GM21576 (cell line): ENCODE data around the gene DNM2.
"Not testable (repeated sequence)": the region's sequence is repeated elsewhere in the genome, so short reads cannot be mapped to it uniquely, and the experiment has no call there.

Experiments used
- ATAC-seq: cut with Tn5 transposase; IDR thresholded peaks from one replicate; pipeline ENCODE4 v1.9.1; 2021; ENCODE audit warnings: mild to moderate bottlenecking, moderate library complexity; ENCODE audit not compliant: unreplicated experiment

The DNM2 gene

DNA sequence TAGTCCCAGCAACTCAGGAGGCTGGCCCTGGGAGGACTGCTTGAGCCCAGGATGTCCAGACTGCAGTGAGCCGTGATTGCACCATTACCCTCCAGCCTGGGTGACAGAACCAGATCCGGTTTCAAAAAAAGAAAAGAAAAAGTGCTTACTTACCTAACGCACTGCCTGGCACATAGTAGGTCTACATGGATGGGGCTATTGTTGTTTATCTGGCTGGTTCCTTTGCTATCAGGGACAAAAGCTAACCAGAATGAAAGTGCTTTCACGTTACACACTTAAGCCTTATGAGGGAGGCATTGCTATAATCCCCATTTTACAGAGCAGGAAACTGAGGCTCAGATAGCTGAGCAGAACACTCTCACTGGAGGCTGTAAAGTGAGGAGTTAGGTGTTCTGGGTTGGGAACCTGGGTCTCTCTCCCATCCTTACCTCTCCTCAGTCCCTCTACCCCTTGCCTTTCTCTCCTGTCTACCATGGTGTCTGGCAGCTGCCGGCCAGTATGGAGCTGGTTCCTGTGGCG lies 2.8 kb downstream of the DNM2 start:
- ATAC-seq: no peak

DNA sequence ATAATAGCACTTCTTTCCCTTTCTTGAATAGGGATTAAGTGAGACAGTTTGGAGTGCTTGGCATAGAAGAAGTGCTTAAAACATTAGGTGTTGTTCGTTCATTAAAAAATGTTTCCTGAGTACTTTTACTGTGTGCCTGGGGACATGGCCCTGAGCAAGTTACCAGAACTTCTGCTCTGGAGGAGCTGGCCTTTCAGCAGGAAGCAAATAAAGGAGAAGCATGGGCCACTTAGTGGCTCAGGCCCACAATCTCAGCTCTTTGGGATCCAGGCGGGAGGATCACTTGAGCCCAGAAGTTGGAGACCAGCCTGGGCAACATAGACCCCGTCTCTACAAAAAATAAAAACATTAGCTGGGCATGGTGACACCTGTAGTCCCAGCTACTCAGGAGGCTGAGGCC lies 5.7 kb downstream of the DNM2 start:
- no peak for ATAC-seq

DNA sequence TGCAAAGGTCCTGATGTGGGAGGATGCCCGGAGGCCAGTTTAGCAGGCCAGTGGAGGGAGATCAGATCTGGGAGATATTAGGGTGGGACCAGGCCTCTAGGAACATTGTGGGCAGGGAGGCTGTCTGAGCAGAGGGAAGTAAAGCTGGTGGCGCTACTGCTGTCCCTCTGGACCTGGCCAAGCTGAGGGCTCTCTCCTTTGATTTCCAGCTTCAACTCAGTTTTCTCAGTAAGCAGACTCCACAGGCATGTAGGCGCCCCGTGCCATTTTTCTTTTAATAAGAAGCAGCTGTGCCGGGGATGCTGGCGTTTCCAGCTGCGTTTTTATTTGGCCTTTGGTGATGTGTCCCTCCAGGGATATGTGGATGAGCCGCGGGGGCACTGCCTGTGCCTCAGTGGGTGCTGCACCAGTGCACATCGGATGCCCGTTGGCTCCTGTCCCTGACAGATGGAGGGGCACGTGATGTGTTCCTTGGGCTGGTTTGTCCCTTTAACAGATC lies 6.7 kb downstream of the DNM2 start:
- ATAC-seq: no peak

DNA sequence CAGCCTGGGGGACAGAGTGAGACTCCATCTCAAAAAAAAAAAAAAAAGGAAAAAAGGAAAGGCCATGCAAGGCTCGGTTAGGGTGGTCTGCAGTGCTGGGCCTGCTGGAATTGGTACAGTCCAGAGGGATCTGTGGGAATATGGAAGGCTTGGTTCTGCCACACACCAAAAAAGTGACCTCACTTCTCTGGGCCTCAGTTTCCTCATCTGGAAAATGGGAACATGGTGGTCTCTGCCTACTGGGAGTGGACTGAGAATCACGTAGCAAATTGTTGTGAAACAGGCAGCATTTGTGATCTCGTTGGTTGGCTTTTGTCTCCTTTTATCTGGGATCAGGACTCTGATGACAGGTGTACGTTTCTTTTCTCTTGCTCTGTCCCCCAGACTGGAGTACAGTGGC lies 7.5 kb downstream of the DNM2 start:
- ATAC-seq: no peak

- ATAC-seq: no peak
Observed at GRCh38 chr19:10726268-10726667, 8.4 kb downstream of the DNM2 start.

- no peak for ATAC-seq
Observed at GRCh38 chr19:10727685-10728201, 9.9 kb downstream of the DNM2 start.

- ATAC-seq: no peak
Observed at GRCh38 chr19:10729411-10729810, 11.5 kb downstream of the DNM2 start.

GRCh38 chr19:10730932-10731331 lies 13.1 kb downstream of the DNM2 start:
- ATAC-seq: no peak

- ATAC-seq: no peak
Observed at GRCh38 chr19:10735741-10736140, 17.9 kb downstream of the DNM2 start.

GRCh38 chr19:10736189-10736588 lies 18.3 kb downstream of the DNM2 start:
- ATAC-seq: no peak

DNA sequence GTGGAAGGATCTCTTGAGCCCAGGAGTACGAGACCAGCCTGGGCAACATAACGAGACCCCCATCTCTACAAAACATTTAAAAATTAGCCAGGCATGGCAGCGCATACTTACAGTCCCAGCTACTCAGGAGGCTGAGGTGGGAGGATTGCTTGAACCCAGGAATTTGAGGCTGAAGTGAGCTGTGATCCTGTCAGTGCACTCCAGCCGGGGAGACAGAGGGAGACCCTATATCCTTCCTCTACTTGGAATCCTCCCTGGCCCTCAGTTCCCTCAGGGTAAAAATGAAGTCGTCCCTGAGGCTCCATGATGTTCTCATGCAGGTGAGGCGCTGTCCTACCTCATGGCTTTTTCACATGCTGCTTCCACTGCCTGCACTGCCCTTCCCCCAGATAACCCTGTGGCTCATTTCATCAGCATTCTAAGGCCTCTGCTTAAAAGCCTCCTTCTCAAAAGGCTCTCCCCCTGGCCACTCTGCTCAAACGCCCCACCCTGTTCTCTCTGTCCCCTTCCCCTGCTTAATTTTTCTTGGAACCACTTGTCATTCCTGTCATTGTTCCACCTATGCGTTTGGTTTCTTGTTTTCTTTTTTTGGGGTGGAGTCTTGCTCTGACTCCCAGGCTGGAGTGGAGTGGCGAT lies 19.2 kb downstream of the DNM2 start:
- ATAC-seq: no peak

DNA sequence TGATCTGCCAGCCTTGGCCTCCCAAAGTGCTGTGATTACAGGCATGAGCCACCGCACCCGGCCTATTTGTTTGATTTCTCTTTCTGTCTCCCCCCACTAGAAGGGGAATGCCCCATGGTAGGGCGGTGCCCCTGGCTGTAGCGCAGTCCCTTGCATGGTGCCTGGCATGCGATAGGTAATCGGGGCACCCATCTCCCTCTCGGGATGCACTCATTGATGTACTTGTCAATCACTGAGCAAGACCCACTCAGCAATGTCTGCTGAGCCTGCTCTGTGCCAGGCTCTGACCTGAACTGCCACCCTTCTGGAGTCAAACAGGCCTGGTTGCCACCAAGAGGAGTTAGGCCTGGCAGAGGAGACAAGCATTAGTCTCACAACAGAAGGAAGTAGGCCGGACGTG lies 19.8 kb downstream of the DNM2 start:
- no peak for ATAC-seq

DNA sequence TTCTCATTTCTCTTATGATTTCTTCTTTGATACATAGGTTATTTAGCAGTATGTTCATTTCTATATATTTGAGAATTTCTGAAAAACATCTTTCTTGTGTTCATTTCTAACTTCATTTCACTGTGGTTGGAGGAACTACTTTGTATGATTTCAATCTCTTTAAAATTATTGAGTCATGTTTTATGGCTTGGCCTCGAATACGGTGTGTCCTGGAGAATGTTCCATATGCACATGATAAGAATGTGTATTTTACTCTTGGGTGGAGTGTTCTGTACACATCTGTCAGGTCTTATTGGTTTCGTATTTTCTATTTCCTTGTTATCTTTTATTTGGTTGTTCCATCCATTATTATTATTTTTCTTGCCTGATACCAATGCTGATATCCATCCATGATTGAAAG lies 22.9 kb downstream of the DNM2 start:
- ATAC-seq: no peak

DNA sequence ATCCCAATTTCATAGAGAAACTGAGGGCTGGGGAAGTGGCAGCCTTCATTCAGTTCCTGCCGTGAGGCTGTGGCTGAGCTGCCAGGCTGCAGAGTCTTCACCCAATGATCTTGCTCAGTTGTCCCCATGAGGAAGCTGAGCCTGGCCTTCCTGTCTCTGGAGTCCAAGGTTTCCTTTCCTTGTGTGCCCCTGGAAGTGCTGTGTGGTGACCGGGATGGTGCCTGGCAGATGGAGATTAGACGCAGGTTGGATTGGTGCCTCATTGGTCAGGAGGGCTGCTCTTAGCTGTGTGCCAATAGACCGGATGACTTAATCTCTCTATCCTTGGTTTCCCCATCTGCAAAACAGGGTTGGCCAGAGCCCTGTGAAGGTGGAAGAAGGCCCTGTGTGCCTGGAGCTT lies 24.6 kb downstream of the DNM2 start:
- ATAC-seq: no peak

- no peak for ATAC-seq
Observed at GRCh38 chr19:10744253-10744798, 26.4 kb downstream of the DNM2 start.

DNA sequence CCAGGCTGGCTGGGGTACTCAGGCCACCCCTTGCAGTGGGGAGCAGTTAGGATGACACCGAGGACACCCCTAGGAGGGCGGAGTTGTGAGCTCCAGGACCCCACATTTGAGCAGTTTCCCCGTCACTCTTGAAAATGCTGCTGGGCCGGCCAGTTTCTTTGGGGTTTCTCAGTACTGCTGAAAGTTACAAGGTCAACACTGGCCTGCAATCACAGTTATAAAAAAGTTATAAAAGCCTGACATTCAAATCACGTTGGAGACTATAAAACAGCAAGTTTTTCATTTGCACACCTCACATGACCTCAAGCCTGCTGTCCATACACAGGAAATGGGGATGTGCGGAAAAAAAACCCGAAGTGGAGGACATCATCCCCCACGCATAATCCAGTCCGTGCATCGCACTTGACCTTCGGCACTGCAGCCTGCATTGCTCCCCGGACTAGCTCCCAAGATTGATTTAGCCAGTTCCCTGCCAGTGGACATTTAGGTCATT lies 27.0 kb downstream of the DNM2 start:
- ATAC-seq: no peak

GRCh38 chr19:10746437-10746836 lies 28.6 kb downstream of the DNM2 start:
- ATAC-seq: not testable (repeated sequence)

DNA sequence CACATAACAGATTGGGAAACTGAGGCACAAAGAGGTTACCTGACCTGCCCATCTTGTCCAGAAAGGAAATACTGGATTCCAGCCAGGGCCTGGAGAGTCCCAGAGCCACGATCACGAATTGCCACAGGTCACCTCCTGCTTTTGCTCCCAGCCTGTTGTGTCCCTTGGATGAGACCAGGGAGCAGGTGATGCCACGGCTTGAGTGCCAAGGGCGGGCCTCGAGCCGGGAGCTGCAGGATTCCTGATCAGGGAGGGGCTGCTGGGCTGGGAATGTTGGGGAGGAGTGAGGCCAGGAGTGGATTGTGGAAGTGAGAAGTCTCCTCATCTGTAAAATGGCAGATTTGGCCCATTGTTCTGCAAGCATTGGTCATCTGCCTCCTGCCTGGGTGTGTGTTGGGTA lies 29.4 kb downstream of the DNM2 start:
- no peak for ATAC-seq

- no peak for ATAC-seq
Observed at GRCh38 chr19:10747674-10748073, 29.8 kb downstream of the DNM2 start.

GRCh38 chr19:10748195-10748926 lies 30.5 kb downstream of the DNM2 start:
- ATAC-seq: no peak

DNA sequence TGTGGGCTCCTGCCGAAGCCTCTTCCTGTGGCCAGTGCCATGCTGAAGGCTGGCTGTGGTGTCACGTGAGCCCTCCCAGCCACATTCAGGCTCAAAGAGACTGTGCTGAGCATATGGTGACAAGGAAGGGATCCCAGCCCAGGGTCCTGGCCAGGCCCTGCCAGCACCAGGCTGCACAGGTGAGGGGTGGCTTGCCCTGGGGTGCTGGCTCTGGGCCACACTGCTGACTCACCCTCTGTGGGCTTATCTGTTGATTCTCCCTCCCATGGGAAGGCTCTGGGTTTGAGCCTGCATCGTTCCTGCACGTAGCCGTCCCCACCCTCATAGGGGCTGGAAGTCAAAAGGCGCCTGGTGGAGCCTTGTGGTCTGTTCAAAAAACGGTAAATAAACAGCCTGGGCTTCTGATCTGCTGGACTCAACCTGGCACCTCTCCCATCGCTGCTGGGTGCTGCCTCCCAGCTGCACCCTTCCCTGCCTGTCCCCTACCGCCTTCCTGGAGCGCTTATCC lies 31.1 kb downstream of the DNM2 start:
- no peak for ATAC-seq
